ENCODE results near the gene PALLD.

PALLD gene

GRCh38 chr4:168769837-168770236 is 273.0 kb downstream of the PALLD start:
- DNase-seq: no peak

- DNase-seq: no peak
Measured at GRCh38 chr4:168771251-168771650, 274.4 kb downstream of the PALLD start.

GRCh38 chr4:168773388-168774195 is 276.7 kb downstream of the PALLD start:
- DNase-seq: no peak

GRCh38 chr4:168776382-168776781 is 279.5 kb downstream of the PALLD start:
- DNase-seq: no peak

- no peak for DNase-seq
Measured at GRCh38 chr4:168777277-168777965, 280.6 kb downstream of the PALLD start.

GRCh38 chr4:168781341-168781740 is 284.5 kb downstream of the PALLD start:
- no peak for DNase-seq

GRCh38 chr4:168781926-168782325 is 285.1 kb downstream of the PALLD start:
- no peak for DNase-seq

- DNase-seq: no peak
Measured at GRCh38 chr4:168782439-168782838, 285.6 kb downstream of the PALLD start.

GRCh38 chr4:168784786-168785461 is 288.1 kb downstream of the PALLD start:
- no peak for DNase-seq

GRCh38 chr4:168787334-168787733 is 290.5 kb downstream of the PALLD start:
- DNase-seq: no peak

GRCh38 chr4:168787801-168788595 is 291.1 kb downstream of the PALLD start:
- no peak for DNase-seq

GRCh38 chr4:168790898-168791297 is 294.0 kb downstream of the PALLD start:
- no peak for DNase-seq

GRCh38 chr4:168791376-168791775 is 294.5 kb downstream of the PALLD start:
- DNase-seq: no peak

- DNase-seq: no peak
Measured at GRCh38 chr4:168793542-168793941, 296.7 kb downstream of the PALLD start.

GRCh38 chr4:168794092-168794707 is 297.3 kb downstream of the PALLD start:
- DNase-seq: no peak

- DNase-seq: no peak
Measured at GRCh38 chr4:168794881-168795280, 298.0 kb downstream of the PALLD start.

GRCh38 chr4:168795346-168795745 is 298.5 kb downstream of the PALLD start:
- DNase-seq: no peak

GRCh38 chr4:168796362-168797106 is 299.7 kb downstream of the PALLD start:
- DNase-seq: no peak

GRCh38 chr4:168797194-168797593 is 300.3 kb downstream of the PALLD start:
- DNase-seq: no peak

GRCh38 chr4:168797738-168798375 is 301.0 kb downstream of the PALLD start:
- no peak for DNase-seq

GRCh38 chr4:168800926-168801325 is 304.1 kb downstream of the PALLD start:
- DNase-seq: no peak

Data from NCI-H524 (cell line).